ENCODE data around the gene TIMM10B.

DNA sequence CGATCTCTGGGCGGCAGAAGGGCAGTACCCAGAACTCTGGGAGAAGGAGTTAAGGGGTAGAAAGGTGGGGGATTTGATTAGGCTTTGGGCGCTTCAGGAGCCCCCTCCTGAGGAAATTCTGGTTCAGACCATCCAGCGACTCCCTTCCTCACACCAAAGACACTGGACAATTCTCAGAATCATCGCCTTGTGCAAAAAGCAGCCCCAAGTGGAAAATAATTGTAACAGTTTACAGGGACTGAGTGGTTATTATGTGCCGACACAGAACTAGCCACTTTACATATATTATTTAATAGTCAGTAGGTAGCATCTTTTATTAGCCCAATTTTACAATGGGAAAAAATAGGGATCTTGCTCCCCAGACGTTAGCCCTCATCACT lies 6.9 kb upstream of the TIMM10B start:
- TF ChIP-seq, protein P1, sequence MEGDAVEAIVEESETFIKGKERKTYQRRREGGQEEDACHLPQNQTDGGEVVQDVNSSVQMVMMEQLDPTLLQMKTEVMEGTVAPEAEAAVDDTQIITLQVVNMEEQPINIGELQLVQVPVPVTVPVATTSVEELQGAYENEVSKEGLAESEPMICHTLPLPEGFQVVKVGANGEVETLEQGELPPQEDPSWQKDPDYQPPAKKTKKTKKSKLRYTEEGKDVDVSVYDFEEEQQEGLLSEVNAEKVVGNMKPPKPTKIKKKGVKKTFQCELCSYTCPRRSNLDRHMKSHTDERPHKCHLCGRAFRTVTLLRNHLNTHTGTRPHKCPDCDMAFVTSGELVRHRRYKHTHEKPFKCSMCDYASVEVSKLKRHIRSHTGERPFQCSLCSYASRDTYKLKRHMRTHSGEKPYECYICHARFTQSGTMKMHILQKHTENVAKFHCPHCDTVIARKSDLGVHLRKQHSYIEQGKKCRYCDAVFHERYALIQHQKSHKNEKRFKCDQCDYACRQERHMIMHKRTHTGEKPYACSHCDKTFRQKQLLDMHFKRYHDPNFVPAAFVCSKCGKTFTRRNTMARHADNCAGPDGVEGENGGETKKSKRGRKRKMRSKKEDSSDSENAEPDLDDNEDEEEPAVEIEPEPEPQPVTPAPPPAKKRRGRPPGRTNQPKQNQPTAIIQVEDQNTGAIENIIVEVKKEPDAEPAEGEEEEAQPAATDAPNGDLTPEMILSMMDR (IDR thresholded peaks at IDR 0.05): no peak
- TF ChIP-seq EZH2 (IDR thresholded peaks at IDR 0.05; ENCODE audit: borderline replicate concordance, insufficient read depth, low read depth, low read length, poor library complexity, severe bottlenecking): no peak

Data from B cell (primary cell).